Stimulated activated CD8-positive, alpha-beta memory T cell treated with anti-CD3 and anti-CD28 coated beads, Interleukin-7, amount 100 ng/mL, for 4 hours (primary cell): ENCODE results near the gene SRPK2.
"Not testable (repeated sequence)": the region's sequence is repeated elsewhere in the genome, so short reads cannot be mapped to it uniquely, and the experiment has no call there.

Experiments
- DNase-seq, 2 donors: peaks; one replicate each; pipeline ENCODE4 v3.0.0-alpha.2; 2020; ENCODE audit warnings: low read depth in 2 of 2

Gene SRPK2

GRCh38 chr7:105376908-105377533 lies 11.7 kb downstream of the SRPK2 start:
- DNase-seq: no peak

GRCh38 chr7:105369944-105370343 lies 18.8 kb downstream of the SRPK2 start:
- no peak for DNase-seq

- no peak for DNase-seq
Observed at GRCh38 chr7:105367458-105367857, 21.3 kb downstream of the SRPK2 start.

GRCh38 chr7:105365541-105366534 lies 22.9 kb downstream of the SRPK2 start:
- no peak for DNase-seq

DNA sequence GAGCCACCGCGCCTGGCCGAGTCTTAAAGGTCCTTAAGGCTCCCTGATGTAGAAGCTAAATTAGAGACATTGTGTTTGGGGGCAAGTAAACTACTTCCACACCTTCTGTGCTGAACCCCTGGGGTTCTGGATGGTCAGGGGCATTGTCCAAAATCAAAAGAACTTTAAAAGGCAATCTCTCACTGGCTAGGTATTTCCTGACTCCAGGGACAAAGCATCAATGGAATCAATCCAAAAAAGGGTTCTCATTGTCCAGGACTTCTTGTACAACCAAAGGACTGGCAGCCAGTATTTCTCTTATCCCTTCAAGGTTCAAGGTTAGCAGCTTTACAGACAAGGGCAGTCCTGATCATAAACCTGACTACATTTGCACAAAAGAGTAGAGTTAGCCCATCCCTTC lies 24.0 kb downstream of the SRPK2 start:
- no peak for DNase-seq

GRCh38 chr7:105363657-105364056 lies 25.1 kb downstream of the SRPK2 start:
- DNase-seq: not testable (repeated sequence)

DNA sequence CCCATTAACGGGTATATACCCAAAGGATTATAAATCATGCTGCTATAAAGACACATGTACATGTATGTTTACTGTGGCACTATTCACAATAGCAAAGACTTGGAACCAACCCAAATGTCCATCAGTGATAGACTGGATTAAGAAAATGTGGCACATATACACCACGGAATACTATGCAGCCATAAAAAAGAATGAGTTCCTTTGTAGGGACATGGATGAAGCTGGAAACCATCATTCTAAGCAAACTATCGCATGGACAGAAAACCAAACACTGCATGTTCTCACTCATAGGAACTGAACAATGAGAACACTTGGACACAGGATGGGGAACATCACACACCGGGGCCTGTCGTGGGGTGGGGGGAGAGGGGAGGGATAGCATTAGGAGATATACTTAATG lies 26.0 kb downstream of the SRPK2 start:
- DNase-seq: not testable (repeated sequence)

DNA sequence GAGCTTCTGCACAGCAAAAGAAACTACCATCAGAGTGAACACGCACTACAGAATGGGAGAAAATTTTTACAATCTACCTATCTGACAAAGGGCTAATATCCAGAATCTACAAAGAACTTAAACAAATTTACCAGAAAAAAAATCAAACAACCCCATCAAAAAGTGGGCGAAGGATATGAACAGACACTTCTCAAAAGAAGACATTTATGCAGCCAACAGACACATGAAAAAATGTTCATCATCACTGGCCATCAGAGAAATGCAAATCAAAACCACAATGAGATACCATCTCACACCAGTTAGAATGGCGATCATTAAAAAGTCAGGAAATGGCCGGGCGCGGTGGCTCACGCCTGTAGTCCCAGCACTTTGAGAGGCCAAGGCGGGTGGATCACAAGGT lies 26.7 kb downstream of the SRPK2 start:
- DNase-seq: not testable (repeated sequence)

- not testable (repeated sequence) for DNase-seq
Observed at GRCh38 chr7:105360149-105360548, 28.6 kb downstream of the SRPK2 start.

DNA sequence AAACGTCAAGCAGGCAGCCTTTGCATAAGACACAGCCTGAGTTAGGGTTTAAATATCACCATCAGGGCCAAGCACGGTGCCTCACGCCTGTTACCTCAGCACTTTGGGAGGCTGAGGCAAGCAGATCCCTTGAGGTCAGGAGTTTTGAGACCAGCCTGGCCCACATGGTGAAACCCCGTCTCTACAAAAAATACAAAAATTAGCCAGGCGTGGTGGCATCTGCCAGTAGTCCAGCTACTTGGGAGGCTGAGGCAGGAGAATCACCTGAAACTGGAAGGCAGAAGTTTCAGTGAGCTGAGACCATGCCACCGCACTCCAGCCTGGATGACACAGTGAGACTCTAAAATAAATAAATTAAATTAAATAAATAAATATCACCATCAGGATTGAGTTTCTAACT lies 33.0 kb downstream of the SRPK2 start:
- DNase-seq: no peak

- DNase-seq: no peak
Observed at GRCh38 chr7:105354383-105354782, 34.3 kb downstream of the SRPK2 start.

DNA sequence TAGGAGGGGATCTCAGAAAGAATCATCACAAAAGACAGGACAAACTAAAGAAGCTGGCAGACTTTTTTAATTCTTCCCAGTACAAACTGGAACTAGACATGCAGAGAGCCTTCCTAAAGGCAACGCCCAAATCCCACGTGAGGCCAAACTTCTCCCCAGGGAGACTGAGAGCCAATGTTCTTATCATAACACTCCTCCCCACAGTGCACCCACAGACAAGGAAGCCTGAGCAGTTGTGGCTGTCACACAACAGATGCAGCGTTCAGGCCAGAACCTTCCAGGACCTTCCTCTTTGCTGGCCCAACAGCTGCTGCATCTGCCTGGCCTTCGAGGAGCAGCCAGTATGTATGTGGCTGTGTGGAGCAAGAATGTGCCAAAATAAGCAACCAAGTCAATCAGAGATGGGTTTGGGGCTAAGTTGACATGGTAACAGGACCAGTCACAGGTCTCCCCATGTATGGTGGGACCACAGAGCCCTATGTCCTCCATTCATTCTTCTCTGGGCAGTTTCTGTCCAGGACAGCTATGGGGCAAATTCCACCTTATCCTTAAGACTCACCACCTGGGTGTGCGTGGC lies 34.9 kb downstream of the SRPK2 start:
- no peak for DNase-seq

GRCh38 chr7:105352901-105353668 lies 35.6 kb downstream of the SRPK2 start:
- no peak for DNase-seq

DNA sequence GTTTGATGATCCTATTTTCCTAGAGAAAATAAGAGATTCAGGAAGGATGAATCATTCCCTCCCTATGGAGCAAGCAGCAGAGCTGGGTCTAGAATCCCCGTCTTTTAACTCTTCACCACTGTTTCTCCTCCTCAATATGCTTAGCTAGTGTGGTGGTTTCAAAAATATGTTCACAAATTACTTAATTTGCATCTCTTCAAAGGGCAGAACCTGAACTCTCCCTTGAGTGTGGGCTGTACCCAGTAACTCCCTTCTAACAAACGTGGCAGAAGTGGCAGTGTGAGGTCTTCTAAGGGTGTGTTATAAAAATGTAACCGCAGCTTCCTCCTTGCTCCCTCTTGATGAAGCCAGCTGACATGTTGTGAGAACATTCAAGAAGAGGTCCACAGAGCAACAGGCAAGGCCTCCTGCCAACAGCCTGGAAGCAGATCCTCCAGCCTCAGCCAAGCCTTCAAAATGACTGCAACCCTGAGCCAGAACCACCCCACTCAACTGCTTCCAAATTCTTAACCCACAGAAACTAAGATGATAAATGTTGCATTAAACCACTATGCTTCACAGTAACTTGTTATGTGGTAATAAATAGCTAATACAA lies 36.6 kb downstream of the SRPK2 start:
- DNase-seq: peak; percentile 32 to 43

DNA sequence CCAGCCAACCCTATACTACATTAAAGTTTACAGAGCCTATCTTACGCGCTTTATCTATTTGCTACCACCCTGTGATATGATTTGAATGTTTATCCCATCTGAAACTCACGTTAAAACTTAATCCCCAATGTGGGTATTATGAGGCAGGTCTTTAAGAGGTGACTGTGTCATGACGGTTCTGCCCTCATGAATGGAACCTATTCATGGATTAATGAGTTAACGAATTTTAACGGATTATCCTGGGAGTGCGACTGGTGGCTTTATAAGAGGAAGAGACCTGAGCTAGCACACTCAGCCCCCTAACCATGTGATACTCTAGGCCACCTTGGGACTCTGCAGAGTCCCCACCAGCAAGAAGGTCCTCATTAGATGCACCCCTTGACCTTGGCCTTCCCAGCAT lies 37.8 kb downstream of the SRPK2 start:
- DNase-seq: no peak

DNA sequence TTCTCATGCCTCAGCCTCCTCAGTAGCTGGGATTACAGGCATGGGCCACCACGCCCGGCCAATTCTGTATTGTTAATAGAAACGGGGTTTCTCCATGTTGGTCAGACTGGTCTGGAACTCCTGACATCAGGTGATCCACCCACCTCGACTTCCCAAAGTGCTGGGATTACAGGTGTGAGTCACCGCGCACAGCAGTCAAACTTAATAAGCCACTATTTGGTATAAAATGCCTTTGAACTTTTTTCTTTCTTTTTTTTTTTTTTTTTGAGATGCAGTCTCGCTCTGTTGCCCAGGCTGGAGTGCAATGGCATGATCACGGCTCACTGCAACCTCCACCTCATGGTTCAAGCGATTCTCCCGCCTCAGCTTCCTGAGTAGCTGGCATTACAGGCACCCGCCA lies 40.5 kb downstream of the SRPK2 start:
- not testable (repeated sequence) for DNase-seq

- no peak for DNase-seq
Observed at GRCh38 chr7:105346593-105347322, 42.0 kb downstream of the SRPK2 start.

DNA sequence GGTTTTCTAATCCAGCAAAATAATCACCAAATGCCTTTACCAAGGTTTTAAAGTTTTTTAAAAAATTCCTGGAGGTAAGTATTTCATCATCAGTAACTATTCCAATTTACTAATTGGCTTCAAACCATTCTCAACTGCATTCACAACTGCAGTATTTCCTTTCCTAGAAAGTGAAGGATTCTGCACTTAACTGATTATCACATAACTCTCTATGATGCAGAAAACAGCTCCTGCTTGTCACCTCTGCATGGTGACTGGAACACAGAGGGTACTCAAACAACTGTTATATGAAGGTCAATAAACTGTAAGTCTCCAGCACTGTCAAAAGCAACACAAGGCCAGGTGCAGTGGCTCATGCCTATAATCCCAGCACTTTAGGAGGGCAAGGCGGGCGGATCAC lies 42.6 kb downstream of the SRPK2 start:
- no peak for DNase-seq

DNA sequence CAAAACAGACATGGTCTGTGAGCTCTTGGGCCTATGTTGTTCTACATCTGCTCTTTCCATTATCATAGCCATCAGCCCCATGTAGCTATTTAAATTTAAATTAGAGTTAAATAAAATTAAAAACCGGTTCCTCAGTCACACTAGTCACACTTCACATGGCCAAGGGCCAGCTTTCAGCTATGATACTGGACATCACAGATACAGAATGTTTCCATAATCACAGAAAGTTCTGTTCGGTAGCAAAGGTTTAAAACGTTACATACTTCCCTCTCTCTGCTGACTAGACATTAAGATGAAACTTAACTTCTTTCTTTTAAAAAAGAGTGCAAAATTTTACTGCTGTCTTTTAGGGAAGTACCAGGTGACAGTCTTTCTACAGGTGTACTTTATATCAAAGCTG lies 43.0 kb downstream of the SRPK2 start:
- no peak for DNase-seq

DNA sequence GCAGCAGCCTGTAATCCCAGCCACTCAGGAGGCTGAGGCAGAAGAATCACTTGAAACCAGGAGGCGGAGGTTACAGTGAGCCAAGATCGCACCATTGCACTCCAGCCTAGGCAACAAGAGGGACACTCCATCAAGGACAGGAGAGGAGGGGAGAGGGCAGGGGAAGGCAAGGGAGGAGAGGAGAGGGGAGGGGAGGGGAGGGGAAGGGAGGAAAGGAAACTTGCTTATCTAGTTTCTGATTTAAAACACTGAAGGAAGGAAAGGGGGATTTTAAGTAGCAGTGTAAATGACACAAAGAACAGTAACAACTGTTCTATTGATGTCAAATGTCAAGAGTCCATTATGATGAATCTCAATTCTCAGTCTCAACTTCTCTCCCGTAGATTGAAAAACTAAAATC lies 43.7 kb downstream of the SRPK2 start:
- no peak for DNase-seq
